ENCODE data around the gene ADGRL1.

GRCh38 chr19:14116918-14117578 lies 88.9 kb downstream of the ADGRL1 start:
- TF ChIP-seq CTCF (IDR thresholded peaks at IDR 0.05) (peak in 1 of 3 donors; percentile 9), POLR2AphosphoS5 (IDR thresholded peaks at IDR 0.05) (no peak)

Data from breast epithelium (tissue), 3 donors.